IMR-90 (cell line): ENCODE results near the gene PPP1R12B. TPM values are rescaled to one million over a fixed set of nuclear protein-coding genes. Genes with fewer than 3 reads are reported as not detected.

Experiments used
- ATAC-seq: fragments of 200-7000 bp; cut with Tn5 transposase; 2 replicates; pipeline ENCODE4 v1.9.1; 2020; ENCODE audit warnings: low read depth, mild to moderate bottlenecking, moderate library complexity
- BruUV-seq: library from RNA; stranded (reverse); fragments of 400-500 nt; replicated peaks from 2 replicates; lab custom pipeline; 2021; lab: Mats Ljungman, UMichigan
- CTCF ChIA-PET: fragments of 300-600 bp; formaldehyde crosslinking; extraction: SDS; loops from one replicate; lab custom pipeline; 2021; ENCODE audit warnings: antibody characterized with exemption; lab: Yijun Ruan, JAX
- POLR2A ChIA-PET: fragments of 300-600 bp; sonication (Branson Sonifier 250); formaldehyde crosslinking; loops from one replicate; lab custom pipeline; 2022; ENCODE audit warnings: antibody characterized with exemption; ENCODE audit not compliant: unreplicated experiment; lab: Charles Lee
- DNase-seq: peaks from one replicate; pipeline ENCODE4 v3.0.0; 2013
- H2AFZ ChIP-seq: replicated peaks from 2 replicates; pipeline ENCODE3; 2013; ENCODE audit warnings: low read length, mild to moderate bottlenecking; ENCODE audit not compliant: poor library complexity
- H2AK5ac ChIP-seq: 2 replicates; pipeline ENCODE4 v1.6.1; 2013; ENCODE audit warnings: low read depth, low read length, inconsistent platforms
- H2AK9ac ChIP-seq: replicated peaks from 2 replicates; pipeline ENCODE3; 2013; ENCODE audit warnings: mild to moderate bottlenecking, low read depth, low read length, moderate library complexity; ENCODE audit not compliant: poor library complexity
- H2BK120ac ChIP-seq: 2 replicates; pipeline ENCODE4 v1.6.1; 2013; ENCODE audit warnings: low read depth, low read length, inconsistent platforms
- H2BK15ac ChIP-seq: 3 replicates; pipeline ENCODE4 v1.6.1; 2013; ENCODE audit warnings: low read depth, low read length, inconsistent platforms
- H2BK20ac ChIP-seq: 2 replicates; pipeline ENCODE4 v1.6.1; 2013; ENCODE audit warnings: low read depth, mild to moderate bottlenecking, inconsistent platforms, low read length, moderate library complexity
- H2BK5ac ChIP-seq: 2 replicates; pipeline ENCODE4 v1.6.1; 2013; ENCODE audit warnings: mild to moderate bottlenecking, low read depth, low read length, inconsistent platforms; ENCODE audit not compliant: poor library complexity, severe bottlenecking
- H3K14ac ChIP-seq: replicated peaks from 2 replicates; pipeline ENCODE4 v1.6.1; 2013; ENCODE audit warnings: low read depth, low read length, inconsistent platforms
- H3K18ac ChIP-seq: 2 replicates; pipeline ENCODE4 v1.6.1; 2013; ENCODE audit warnings: low read depth, low read length, control low read depth
- H3K23ac ChIP-seq: 2 replicates; pipeline ENCODE4 v1.6.1; 2013; ENCODE audit warnings: low read depth, low read length, inconsistent platforms
- H3K27ac ChIP-seq: 2 replicates; pipeline ENCODE4 v1.5.1; 2013; ENCODE audit warnings: mild to moderate bottlenecking, control low read depth, low read length; ENCODE audit not compliant: insufficient read depth
- H3K27me3 ChIP-seq: 2 replicates; pipeline ENCODE4 v1.6.1; 2013; ENCODE audit warnings: low read length; ENCODE audit not compliant: control insufficient read depth, insufficient read depth
- H3K36me3 ChIP-seq: 2 replicates; pipeline ENCODE4 v1.6.1; 2013; ENCODE audit warnings: low read length, mixed read lengths; ENCODE audit not compliant: control insufficient read depth, insufficient read depth
- H3K4ac ChIP-seq: 2 replicates; pipeline ENCODE4 v1.6.1; 2013; ENCODE audit warnings: low read depth, low read length, inconsistent platforms
- H3K4me1 ChIP-seq: 2 replicates; pipeline ENCODE4 v1.6.1; 2013; ENCODE audit warnings: low read length, mixed read lengths; ENCODE audit not compliant: control insufficient read depth, insufficient read depth
- H3K4me2 ChIP-seq: 2 replicates; pipeline ENCODE4 v1.6.1; 2013; ENCODE audit warnings: low read depth, mild to moderate bottlenecking, control low read depth, low read length, moderate library complexity
- H3K4me3 ChIP-seq: 2 replicates; pipeline ENCODE4 v1.5.1; 2013; ENCODE audit warnings: low read depth, mild to moderate bottlenecking, control low read depth, low read length, moderate library complexity; ENCODE audit not compliant: insufficient read depth
- H3K56ac ChIP-seq: 2 replicates; pipeline ENCODE4 v1.6.1; 2013; ENCODE audit warnings: low read length, inconsistent platforms; ENCODE audit not compliant: insufficient read depth; ENCODE audit errors: extremely low read depth
- H3K79me1 ChIP-seq, 2 experiments: 2 replicates each; pipeline ENCODE4 v1.6.1; 2013; ENCODE audit warnings: low read length in 2 of 2, inconsistent platforms in 1 of 2, low read depth in 1 of 2
- H3K9ac ChIP-seq: 2 replicates; pipeline ENCODE4 v1.6.1; 2013; ENCODE audit warnings: low read depth, low read length, control low read depth
- H3K9me1 ChIP-seq: 2 replicates; pipeline ENCODE4 v1.6.1; 2013; ENCODE audit warnings: low read length, inconsistent platforms; ENCODE audit not compliant: insufficient read depth
- H3K9me3 ChIP-seq: 2 replicates; pipeline ENCODE4 v1.6.1; 2013; ENCODE audit warnings: low read length; ENCODE audit not compliant: control insufficient read depth, insufficient read depth
- H4K20me1 ChIP-seq: 2 replicates; pipeline ENCODE4 v1.6.1; 2013; ENCODE audit warnings: low read length, inconsistent platforms; ENCODE audit not compliant: insufficient read depth
- H4K5ac ChIP-seq: 2 replicates; pipeline ENCODE4 v1.6.1; 2013; ENCODE audit warnings: mild to moderate bottlenecking, low read depth, low read length, control low read depth
- H4K8ac ChIP-seq, 2 experiments: 2 replicates each; pipeline ENCODE4 v1.6.1; 2013; ENCODE audit warnings: low read depth in 2 of 2, low read length in 2 of 2, control low read depth in 1 of 2, inconsistent platforms in 1 of 2
- H4K91ac ChIP-seq: 2 replicates; pipeline ENCODE4 v1.6.1; 2013; ENCODE audit warnings: low read depth, low read length, inconsistent platforms; ENCODE audit not compliant: insufficient read depth
- CEBPB ChIP-seq: IDR thresholded peaks from 2 replicates; pipeline ENCODE4 v1.6.1; 2012; ENCODE audit warnings: low read depth, low read length, improper control_type of control experiment
- MAZ ChIP-seq: IDR thresholded peaks from 2 replicates; pipeline ENCODE4 v1.6.1; 2012; ENCODE audit warnings: low read depth, mild to moderate bottlenecking, low read length, improper control_type of control experiment, moderate library complexity, borderline replicate concordance
- MXI1 ChIP-seq: IDR thresholded peaks from 2 replicates; pipeline ENCODE4 v1.6.1; 2012; ENCODE audit warnings: low read depth, mild to moderate bottlenecking, low read length, moderate library complexity, borderline replicate concordance
- RCOR1 ChIP-seq: IDR thresholded peaks from 2 replicates; pipeline ENCODE4 v1.6.1; 2012; ENCODE audit warnings: mild to moderate bottlenecking, low read length, improper control_type of control experiment; ENCODE audit not compliant: insufficient replicate concordance
- WGBS, 2 experiments: methylation state at CpG; one replicate each; pipeline versions ENCODE4 v1.1.5 to v1.1.7; 2013; ENCODE audit warnings: missing lambda C conversion rate in 2 of 2; ENCODE audit not compliant: insufficient read length in 1 of 2; ENCODE audit errors: extremely low coverage in 2 of 2; 5-methylcytosine and 5-hydroxymethylcytosine counted together
- dilution Hi-C: fragments of 300-500 bp; cut with HindIII; formaldehyde crosslinking; loops from one replicate; pipeline ENCODE4 v1.14.3; 2018; ENCODE audit warnings: low sequenced_read_pairs; ENCODE audit not compliant: unreplicated experiment
- in situ Hi-C: fragments of 300-500 bp; cut with MboI; formaldehyde crosslinking; loops from 3 replicates; pipeline ENCODE4 v1.14.3; 2019; ENCODE audit warnings: low sequenced_read_pairs, inconsistent platforms, mixed read lengths
- intact Hi-C: fragments of 100-400 bp; cut with micrococcal nuclease; formaldehyde crosslinking; loops from 2 replicates; pipeline ENCODE4 v1.10.0; 2022
- polyA plus RNA-seq, 3 experiments: library from polyadenylated mRNA; depleted of rRNA; stranded (reverse); fragments of >200 nt; gene quantifications; 2 replicates each; pipeline ENCODE4 v1.2.3, GENCODE V29; 2012; ENCODE audit warnings: low replicate concordance in 1 of 3
- total RNA-seq: library from RNA; depleted of rRNA; stranded (reverse); fragments of >200 nt; gene quantifications from 2 replicates; pipeline ENCODE4 v1.2.3, GENCODE V29; 2012
- TF ChIP-seq, protein P1 (sequence below): conservative IDR thresholded peaks from 2 replicates; pipeline ENCODE4 v1.5.1; 2012; ENCODE audit warnings: mild to moderate bottlenecking, low read depth, low read length, improper control_type of control experiment
- TF ChIP-seq, protein P2 (sequence below): fragments of 150-350 bp; IDR thresholded peaks from 2 replicates; pipeline ENCODE4 v1.6.1; 2017; ENCODE audit warnings: mild to moderate bottlenecking, antibody characterized with exemption, low read length, low read depth

Gene PPP1R12B
- total and polyA plus RNA-seq, 2 of the 4 experiments (the other 2 are of a cell fraction) = 8.5 to 12.0 TPM

DNA sequence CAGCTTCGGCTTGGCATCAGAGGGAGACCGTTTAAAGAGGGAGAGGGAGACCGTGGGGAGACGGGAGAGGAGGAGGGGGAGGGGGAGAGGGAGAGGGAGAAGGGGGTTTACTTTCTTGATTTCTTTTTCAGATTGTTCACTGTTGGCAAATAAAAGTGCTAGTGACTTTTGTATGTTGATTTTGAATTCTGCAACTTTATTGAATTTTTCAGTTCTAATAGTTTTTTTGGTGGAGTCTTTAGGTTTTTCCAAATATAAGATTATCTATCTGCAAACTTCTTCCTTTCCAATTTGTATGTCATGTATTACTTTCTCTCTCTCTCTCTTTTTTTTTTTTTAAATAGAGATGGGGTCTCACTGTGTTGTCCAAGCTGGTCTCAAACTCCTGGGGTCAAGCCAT is 104.0 kb downstream of the PPP1R12B start:
- H3K36me3 ChIP-seq = no peaks in the 10 kb centered on the region
- H3K27me3 ChIP-seq = no peaks in the 10 kb centered on the region
- no peak overlapping the region for H2BK5ac ChIP-seq
- TF ChIP-seq MAZ (no peak), RCOR1 (no peak), CEBPB (no peak), MXI1 (no peak)
- TF ChIP-seq, protein P1, sequence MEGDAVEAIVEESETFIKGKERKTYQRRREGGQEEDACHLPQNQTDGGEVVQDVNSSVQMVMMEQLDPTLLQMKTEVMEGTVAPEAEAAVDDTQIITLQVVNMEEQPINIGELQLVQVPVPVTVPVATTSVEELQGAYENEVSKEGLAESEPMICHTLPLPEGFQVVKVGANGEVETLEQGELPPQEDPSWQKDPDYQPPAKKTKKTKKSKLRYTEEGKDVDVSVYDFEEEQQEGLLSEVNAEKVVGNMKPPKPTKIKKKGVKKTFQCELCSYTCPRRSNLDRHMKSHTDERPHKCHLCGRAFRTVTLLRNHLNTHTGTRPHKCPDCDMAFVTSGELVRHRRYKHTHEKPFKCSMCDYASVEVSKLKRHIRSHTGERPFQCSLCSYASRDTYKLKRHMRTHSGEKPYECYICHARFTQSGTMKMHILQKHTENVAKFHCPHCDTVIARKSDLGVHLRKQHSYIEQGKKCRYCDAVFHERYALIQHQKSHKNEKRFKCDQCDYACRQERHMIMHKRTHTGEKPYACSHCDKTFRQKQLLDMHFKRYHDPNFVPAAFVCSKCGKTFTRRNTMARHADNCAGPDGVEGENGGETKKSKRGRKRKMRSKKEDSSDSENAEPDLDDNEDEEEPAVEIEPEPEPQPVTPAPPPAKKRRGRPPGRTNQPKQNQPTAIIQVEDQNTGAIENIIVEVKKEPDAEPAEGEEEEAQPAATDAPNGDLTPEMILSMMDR = no peak
- TF ChIP-seq, protein P2, sequence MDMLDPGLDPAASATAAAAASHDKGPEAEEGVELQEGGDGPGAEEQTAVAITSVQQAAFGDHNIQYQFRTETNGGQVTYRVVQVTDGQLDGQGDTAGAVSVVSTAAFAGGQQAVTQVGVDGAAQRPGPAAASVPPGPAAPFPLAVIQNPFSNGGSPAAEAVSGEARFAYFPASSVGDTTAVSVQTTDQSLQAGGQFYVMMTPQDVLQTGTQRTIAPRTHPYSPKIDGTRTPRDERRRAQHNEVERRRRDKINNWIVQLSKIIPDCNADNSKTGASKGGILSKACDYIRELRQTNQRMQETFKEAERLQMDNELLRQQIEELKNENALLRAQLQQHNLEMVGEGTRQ = no peak
- no peaks in the 10 kb centered on the region for H3K9me1 ChIP-seq
- H3K4me3 ChIP-seq = no peak overlapping the region
- no peaks in the 10 kb centered on the region for H3K79me1 ChIP-seq
- BruUV-seq = no TSS peak
- H3K23ac ChIP-seq = no peak overlapping the region
- intact Hi-C loops (no loop called here), in situ Hi-C loops (no loop called here), dilution Hi-C loops (no loop called here)
- H2BK120ac ChIP-seq = no peak overlapping the region
- H3K18ac ChIP-seq = no peak overlapping the region
- H3K27ac ChIP-seq = no peak overlapping the region
- DNase-seq (no peak), ATAC-seq (no peak)
- ChIA-PET CTCF (no interaction called here), POLR2A (no interaction called here)
- no peak overlapping the region for H2AK5ac ChIP-seq
- no peaks in the 10 kb centered on the region for H4K20me1 ChIP-seq
- H2AK9ac ChIP-seq = no peak overlapping the region
- no peak overlapping the region for H4K91ac ChIP-seq
- H4K8ac ChIP-seq = no peak overlapping the region
- no peak overlapping the region for H3K56ac ChIP-seq
- H3K4ac ChIP-seq = no peak overlapping the region
- no peaks in the 10 kb centered on the region for H3K9me3 ChIP-seq
- H2BK20ac ChIP-seq = no peak overlapping the region
- H3K4me2 ChIP-seq = no peak overlapping the region
- no peak overlapping the region for H3K14ac ChIP-seq
- no peak overlapping the region for H2BK15ac ChIP-seq
- no CpG with 5 or more reads among the region's 4 CpGs for WGBS, 2 experiments
- no peak overlapping the region for H3K9ac ChIP-seq
- no peak overlapping the region for H2AFZ ChIP-seq
- peaks cover 4% of the 10 kb centered on the region; the same call in 1 of the 2 replicates for H3K4me1 ChIP-seq
- H4K5ac ChIP-seq = no peak overlapping the region
